NCI-H2227 treated with DMSO at 0.1 percent for 48 hours (cell line): Measurements from ENCODE around the gene TSHB.

Source experiments
- DNase-seq: peaks from one replicate; lab custom pipeline; 2025; lab: John Stamatoyannopoulos, UW

TSHB gene

GRCh38 chr1:115060501-115060900 lies 30.9 kb downstream of the TSHB start:
- no peak for DNase-seq

GRCh38 chr1:115062542-115063004 lies 32.9 kb downstream of the TSHB start:
- no peak for DNase-seq

- no peak for DNase-seq
These were observed 33.7 kb downstream of the TSHB start for GRCh38 chr1:115063228-115063901.

- DNase-seq = no peak
These were observed 34.8 kb downstream of the TSHB start for GRCh38 chr1:115064461-115064860.

GRCh38 chr1:115065021-115065420 lies 35.4 kb downstream of the TSHB start:
- no peak for DNase-seq

GRCh38 chr1:115067161-115067859 lies 37.7 kb downstream of the TSHB start:
- no peak for DNase-seq

- DNase-seq = no peak
These were observed 39.4 kb downstream of the TSHB start for GRCh38 chr1:115068826-115069585.

GRCh38 chr1:115069659-115070308 lies 40.2 kb downstream of the TSHB start:
- no peak for DNase-seq

- no peak for DNase-seq
These were observed 41.5 kb downstream of the TSHB start for GRCh38 chr1:115071012-115071664.

GRCh38 chr1:115073298-115074087 lies 43.9 kb downstream of the TSHB start:
- no peak for DNase-seq

GRCh38 chr1:115074839-115075534 lies 45.4 kb downstream of the TSHB start:
- DNase-seq = no peak

GRCh38 chr1:115076384-115076915 lies 46.8 kb downstream of the TSHB start:
- no peak for DNase-seq

- no peak for DNase-seq
These were observed 47.8 kb downstream of the TSHB start for GRCh38 chr1:115077286-115077983.

GRCh38 chr1:115077984-115078330 lies 48.3 kb downstream of the TSHB start:
- no peak for DNase-seq

- DNase-seq = no peak
These were observed 49.1 kb downstream of the TSHB start for GRCh38 chr1:115078708-115079107.

GRCh38 chr1:115082949-115083348 lies 53.3 kb downstream of the TSHB start:
- no peak for DNase-seq
